AG04449 (cell line): ENCODE measurements around the gene BIN1.
"Not testable (repeated sequence)": the region's sequence is repeated elsewhere in the genome, so short reads cannot be mapped to it uniquely, and the experiment has no call there.

Source experiments
- CTCF ChIA-PET: fragments of 350-600 bp; formaldehyde crosslinking; extraction: SDS; loops from one replicate; lab custom pipeline; 2021; ENCODE audit warnings: antibody characterized with exemption; lab: Yijun Ruan, JAX
- POLR2A ChIA-PET: fragments of 400-600, 350-600 bp; formaldehyde crosslinking; extraction: SDS; loops from one replicate; lab custom pipeline; 2020; ENCODE audit warnings: antibody characterized with exemption, inconsistent platforms; lab: Yijun Ruan, JAX
- DNase-seq: peaks from one replicate; pipeline ENCODE4 v3.0.0-alpha.2; 2010; ENCODE audit warnings: low read depth, low spot score
- H3K4me3 ChIP-seq: 2 replicates; pipeline ENCODE4 v1.5.1; 2011; ENCODE audit warnings: low read depth, mild to moderate bottlenecking, control low read depth, low read length
- CTCF ChIP-seq: IDR thresholded peaks from one replicate; pipeline ENCODE4 v1.5.1; 2011; ENCODE audit warnings: mild to moderate bottlenecking, moderate library complexity, low read length, control low read depth, inconsistent platforms; ENCODE audit not compliant: insufficient read depth; ENCODE audit errors: missing control alignments

BIN1 gene

GRCh38 chr2:127128445-127128904, 21.5 kb upstream of the BIN1 start:
- no peak for DNase-seq
- H3K4me3 ChIP-seq: no peak overlapping the region
- CTCF ChIA-PET: interaction anchor here (0.6 kb wide), 1 partner anchor 54 kb away, joined by 3 read pairs; no protein-coding TSS in a partner anchor
- TF ChIP-seq CTCF: no peak
- POLR2A ChIA-PET: no interaction called here

- no peak for TF ChIP-seq CTCF
- POLR2A ChIA-PET: no interaction called here
- H3K4me3 ChIP-seq: no peak overlapping the region
- DNase-seq: no peak
- CTCF ChIA-PET: no interaction called here
Measured at GRCh38 chr2:127125821-127126220, 18.9 kb upstream of the BIN1 start.

GRCh38 chr2:127124426-127124825, 17.5 kb upstream of the BIN1 start:
- H3K4me3 ChIP-seq: no peak overlapping the region
- ChIA-PET CTCF (no interaction called here), POLR2A (no interaction called here)
- TF ChIP-seq CTCF: no peak
- DNase-seq: no peak

- POLR2A ChIA-PET: no interaction called here
- TF ChIP-seq CTCF: no peak
- DNase-seq: no peak
- H3K4me3 ChIP-seq: no peak overlapping the region
- CTCF ChIA-PET: interaction anchor here (1.0 kb wide), 1 partner anchor 25 kb away, joined by 3 read pairs; no protein-coding TSS in a partner anchor
Measured at GRCh38 chr2:127122361-127123027, 15.5 kb upstream of the BIN1 start.

- no peak for DNase-seq
- H3K4me3 ChIP-seq: no peak overlapping the region
- ChIA-PET CTCF (interaction anchor here (1.0 kb wide), 3 partner anchors 22 to 25 kb away, joined by 3 read pairs; no protein-coding TSS in a partner anchor), POLR2A (no interaction called here)
- TF ChIP-seq CTCF: no peak
Measured at GRCh38 chr2:127121776-127122176, 14.8 kb upstream of the BIN1 start.

- POLR2A ChIA-PET: no interaction called here
- no peak for TF ChIP-seq CTCF
- CTCF ChIA-PET: interaction anchor here (1.0 kb wide), 2 partner anchors 22 to 24 kb away, joined by 3 read pairs; no protein-coding TSS in a partner anchor
- no peak overlapping the region for H3K4me3 ChIP-seq
- DNase-seq: no peak
Measured at GRCh38 chr2:127121353-127121752, 14.4 kb upstream of the BIN1 start.

GRCh38 chr2:127120408-127120807, 13.5 kb upstream of the BIN1 start:
- DNase-seq, POLR2A ChIA-PET, CTCF ChIA-PET: not testable (repeated sequence)

More at GRCh38 chr2:127120408-127120807, 13.5 kb upstream of the BIN1 start:
- not testable (repeated sequence) for H3K4me3 ChIP-seq
